Endothelial cell (in vitro differentiated cells): ENCODE results near the gene C6orf132. TPM values are rescaled to one million over a fixed set of nuclear protein-coding genes. Genes with fewer than 3 reads are reported as not detected.
A peak's percentile ranks its signal among the peaks of the same experiment; 100 is the strongest.

ENCODE experiments used
- DNase-seq: peaks from one replicate; pipeline ENCODE4 v3.0.0; 2021; ENCODE audit warnings: low spot score
- H3K27ac Mint-ChIP-seq: one replicate; pipeline ENCODE4 v1.8.0; 2021; ENCODE audit warnings: mixed read lengths, inconsistent platforms; ENCODE audit not compliant: unreplicated experiment
- H3K27me3 Mint-ChIP-seq: one replicate; pipeline ENCODE4 v1.8.0; 2021; ENCODE audit warnings: mild to moderate bottlenecking, moderate library complexity, mixed read lengths, inconsistent platforms; ENCODE audit not compliant: unreplicated experiment
- H3K36me3 Mint-ChIP-seq: one replicate; pipeline ENCODE4 v1.8.0; 2021; ENCODE audit warnings: mild to moderate bottlenecking, low read depth, mixed read lengths, inconsistent platforms; ENCODE audit not compliant: unreplicated experiment
- H3K4me1 Mint-ChIP-seq: one replicate; pipeline ENCODE4 v1.8.0; 2021; ENCODE audit warnings: mild to moderate bottlenecking, mixed read lengths, inconsistent platforms; ENCODE audit not compliant: unreplicated experiment
- H3K4me3 Mint-ChIP-seq: one replicate; pipeline ENCODE4 v1.8.0; 2021; ENCODE audit warnings: mild to moderate bottlenecking, mixed read lengths, inconsistent platforms; ENCODE audit not compliant: unreplicated experiment
- H3K9me3 Mint-ChIP-seq: one replicate; pipeline ENCODE4 v1.8.0; 2021; ENCODE audit warnings: mixed read lengths, inconsistent platforms; ENCODE audit not compliant: unreplicated experiment
- total RNA-seq: library from RNA; stranded (reverse); fragmentation: NEBNext Ultra II Directional; extraction: Animal tissue kit (Norgen Biotek cat#: 25700); gene quantifications from one replicate; pipeline ENCODE4 v1.2.1, GENCODE V29; 2021; ENCODE audit not compliant: unreplicated experiment
- TF ChIP-seq, protein P1 (sequence below): fragments of 200-600 bp; sonication (generic); IDR thresholded peaks from one replicate; pipeline ENCODE4 v1.5.0; 2021; ENCODE audit warnings: antibody characterized with exemption; ENCODE audit not compliant: unreplicated experiment

Gene C6orf132
- total RNA-seq, 1 donor from 2014 or later = 0.87 TPM

- TF ChIP-seq, protein P1, sequence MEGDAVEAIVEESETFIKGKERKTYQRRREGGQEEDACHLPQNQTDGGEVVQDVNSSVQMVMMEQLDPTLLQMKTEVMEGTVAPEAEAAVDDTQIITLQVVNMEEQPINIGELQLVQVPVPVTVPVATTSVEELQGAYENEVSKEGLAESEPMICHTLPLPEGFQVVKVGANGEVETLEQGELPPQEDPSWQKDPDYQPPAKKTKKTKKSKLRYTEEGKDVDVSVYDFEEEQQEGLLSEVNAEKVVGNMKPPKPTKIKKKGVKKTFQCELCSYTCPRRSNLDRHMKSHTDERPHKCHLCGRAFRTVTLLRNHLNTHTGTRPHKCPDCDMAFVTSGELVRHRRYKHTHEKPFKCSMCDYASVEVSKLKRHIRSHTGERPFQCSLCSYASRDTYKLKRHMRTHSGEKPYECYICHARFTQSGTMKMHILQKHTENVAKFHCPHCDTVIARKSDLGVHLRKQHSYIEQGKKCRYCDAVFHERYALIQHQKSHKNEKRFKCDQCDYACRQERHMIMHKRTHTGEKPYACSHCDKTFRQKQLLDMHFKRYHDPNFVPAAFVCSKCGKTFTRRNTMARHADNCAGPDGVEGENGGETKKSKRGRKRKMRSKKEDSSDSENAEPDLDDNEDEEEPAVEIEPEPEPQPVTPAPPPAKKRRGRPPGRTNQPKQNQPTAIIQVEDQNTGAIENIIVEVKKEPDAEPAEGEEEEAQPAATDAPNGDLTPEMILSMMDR = no peak
- Mint-ChIP-seq H3K27me3 (peaks cover 7% of the 10 kb centered on the region), H3K4me1 (peaks cover 29% of the 10 kb centered on the region), H3K4me3 (no peak overlapping the region), H3K27ac (no peak overlapping the region), H3K9me3 (no peaks in the 10 kb centered on the region), H3K36me3 (no peaks in the 10 kb centered on the region)
- no peak for DNase-seq
Observed at GRCh38 chr6:42140032-42140431, 2.4 kb downstream of the C6orf132 start.

GRCh38 chr6:42138630-42139619 is 3.5 kb downstream of the C6orf132 start:
- TF ChIP-seq, protein P1 = no peak
- H3K36me3 Mint-ChIP-seq = no peaks in the 10 kb centered on the region
- DNase-seq = no peak
- peak overlapping the region; percentile 6 for H3K4me3 Mint-ChIP-seq
- H3K4me1 Mint-ChIP-seq = peaks cover 29% of the 10 kb centered on the region
- H3K27me3 Mint-ChIP-seq = peaks cover 7% of the 10 kb centered on the region
- H3K9me3 Mint-ChIP-seq = no peaks in the 10 kb centered on the region
- no peak overlapping the region for H3K27ac Mint-ChIP-seq

DNA sequence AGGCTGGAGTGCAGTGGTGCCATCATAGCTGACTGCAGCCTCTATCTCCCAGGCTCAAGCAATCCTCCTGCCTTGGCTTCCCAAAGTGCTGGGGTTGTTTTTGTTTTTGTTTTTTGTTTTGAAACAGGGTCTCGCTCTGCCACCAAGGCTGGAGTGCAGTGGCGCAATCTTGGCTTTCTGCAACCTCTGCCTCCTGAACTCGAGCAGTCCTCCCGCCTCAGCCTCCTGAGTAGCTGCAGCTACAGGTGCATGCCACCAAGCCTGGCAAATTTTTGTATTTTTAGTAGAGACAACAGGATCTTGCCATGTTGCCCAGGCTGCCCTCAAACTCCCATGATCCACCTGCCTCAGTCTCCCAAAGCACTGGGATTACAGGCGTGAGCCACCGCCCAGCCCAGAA is 4.2 kb downstream of the C6orf132 start:
- H3K4me1 Mint-ChIP-seq = peaks cover 29% of the 10 kb centered on the region
- no peaks in the 10 kb centered on the region for H3K36me3 Mint-ChIP-seq
- no peaks in the 10 kb centered on the region for H3K9me3 Mint-ChIP-seq
- TF ChIP-seq, protein P1 = no peak
- no peak for DNase-seq
- no peak overlapping the region for H3K27ac Mint-ChIP-seq
- peaks cover 7% of the 10 kb centered on the region for H3K27me3 Mint-ChIP-seq
- H3K4me3 Mint-ChIP-seq = no peak overlapping the region

DNA sequence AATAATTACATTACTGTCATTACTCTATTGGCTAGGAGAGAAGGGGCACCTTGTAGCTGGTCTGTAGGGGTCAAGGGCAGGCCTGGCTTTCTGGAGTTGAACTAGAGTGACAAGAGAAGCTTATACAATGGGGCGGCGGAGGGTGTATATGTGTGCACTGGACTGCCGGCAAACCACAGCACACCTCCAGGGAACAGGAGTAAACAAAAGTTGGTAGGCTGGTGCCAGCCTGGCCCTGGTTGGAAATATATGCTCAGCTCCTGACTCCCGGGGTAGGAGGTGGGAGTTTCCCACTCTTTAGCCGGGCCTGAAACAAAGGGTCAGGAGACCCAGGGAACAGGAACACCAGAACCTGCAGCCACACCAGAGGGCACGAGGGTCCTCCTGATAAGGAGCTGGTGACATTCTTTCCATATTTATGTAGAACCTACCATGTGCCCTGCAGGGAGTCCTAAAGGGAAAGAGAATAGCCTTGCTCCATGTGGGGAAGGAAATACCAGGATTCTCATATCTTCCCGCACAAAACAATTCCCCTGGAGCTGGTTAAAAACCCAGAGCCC is 5.1 kb downstream of the C6orf132 start:
- Mint-ChIP-seq H3K4me1 (peaks cover 26% of the 10 kb centered on the region), H3K36me3 (no peaks in the 10 kb centered on the region), H3K27me3 (no peaks in the 10 kb centered on the region), H3K9me3 (no peaks in the 10 kb centered on the region), H3K27ac (peak overlapping the region; percentile 72), H3K4me3 (no peak overlapping the region)
- TF ChIP-seq, protein P1 = no peak
- no peak for DNase-seq
